Neural crest cell (in vitro differentiated cells): ENCODE data around the gene PLET1. TPM values are rescaled to one million over a fixed set of nuclear protein-coding genes. Genes with fewer than 3 reads are reported as not detected.

Experiments
- DNase-seq: peaks from one replicate; pipeline ENCODE4 v3.0.0; 2021; ENCODE audit warnings: low read depth, mixed read lengths, low spot score
- H3K27ac Mint-ChIP-seq: one replicate; pipeline ENCODE4 v1.8.0; 2021; ENCODE audit warnings: mild to moderate bottlenecking, mixed read lengths; ENCODE audit not compliant: unreplicated experiment
- H3K27me3 Mint-ChIP-seq: 2 replicates; pipeline ENCODE4 v1.8.0; 2021; ENCODE audit warnings: low read depth, mild to moderate bottlenecking, mixed read lengths
- H3K36me3 Mint-ChIP-seq: 2 replicates; pipeline ENCODE4 v1.8.0; 2021; ENCODE audit warnings: low read depth, mild to moderate bottlenecking, mixed read lengths
- H3K4me1 Mint-ChIP-seq: 2 replicates; pipeline ENCODE4 v1.8.0; 2021; ENCODE audit warnings: mixed read lengths
- H3K4me3 Mint-ChIP-seq: one replicate; pipeline ENCODE4 v1.8.0; 2021; ENCODE audit warnings: mild to moderate bottlenecking, mixed read lengths
- H3K9me3 Mint-ChIP-seq: 2 replicates; pipeline ENCODE4 v1.8.0; 2021; ENCODE audit warnings: mixed read lengths
- total RNA-seq: library from RNA; stranded (reverse); gene quantifications from 2 replicates; pipeline ENCODE4 v1.2.1, GENCODE V29; 2021
- TF ChIP-seq, protein P1 (sequence below): fragments of 200-600 bp; sonication (generic); conservative IDR thresholded peaks from 2 replicates; pipeline ENCODE4 v1.5.0; 2021; ENCODE audit warnings: antibody characterized with exemption, mild to moderate bottlenecking

The PLET1 gene
- total RNA-seq, 1 donor from 2014 or later: not detected

DNA sequence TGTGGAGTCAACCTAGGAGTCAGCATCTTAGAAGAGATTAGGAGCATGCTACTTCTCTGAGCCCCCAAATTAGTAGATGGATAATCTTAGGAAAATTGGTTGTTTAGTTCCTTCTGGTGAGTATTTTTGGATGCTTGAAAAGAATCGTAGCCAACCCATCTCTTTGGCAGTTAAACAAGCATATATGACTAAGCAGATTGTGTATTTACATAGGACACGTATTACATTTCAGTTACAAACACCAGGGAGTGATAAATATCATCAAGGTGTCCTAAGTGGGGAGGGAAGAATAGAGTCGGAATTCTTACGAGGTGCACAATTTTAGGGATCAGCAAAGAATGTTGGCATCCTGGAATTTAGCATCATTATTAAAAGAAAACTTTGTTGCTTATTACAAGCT is 13.5 kb downstream of the PLET1 start:
- Mint-ChIP-seq H3K4me1 (no peaks in the 10 kb centered on the region), H3K27me3 (no peaks in the 10 kb centered on the region), H3K36me3 (peaks cover 24% of the 10 kb centered on the region), H3K4me3 (no peak overlapping the region), H3K9me3 (peaks cover 10% of the 10 kb centered on the region), H3K27ac (no peak overlapping the region)
- DNase-seq: no peak
- TF ChIP-seq, protein P1, sequence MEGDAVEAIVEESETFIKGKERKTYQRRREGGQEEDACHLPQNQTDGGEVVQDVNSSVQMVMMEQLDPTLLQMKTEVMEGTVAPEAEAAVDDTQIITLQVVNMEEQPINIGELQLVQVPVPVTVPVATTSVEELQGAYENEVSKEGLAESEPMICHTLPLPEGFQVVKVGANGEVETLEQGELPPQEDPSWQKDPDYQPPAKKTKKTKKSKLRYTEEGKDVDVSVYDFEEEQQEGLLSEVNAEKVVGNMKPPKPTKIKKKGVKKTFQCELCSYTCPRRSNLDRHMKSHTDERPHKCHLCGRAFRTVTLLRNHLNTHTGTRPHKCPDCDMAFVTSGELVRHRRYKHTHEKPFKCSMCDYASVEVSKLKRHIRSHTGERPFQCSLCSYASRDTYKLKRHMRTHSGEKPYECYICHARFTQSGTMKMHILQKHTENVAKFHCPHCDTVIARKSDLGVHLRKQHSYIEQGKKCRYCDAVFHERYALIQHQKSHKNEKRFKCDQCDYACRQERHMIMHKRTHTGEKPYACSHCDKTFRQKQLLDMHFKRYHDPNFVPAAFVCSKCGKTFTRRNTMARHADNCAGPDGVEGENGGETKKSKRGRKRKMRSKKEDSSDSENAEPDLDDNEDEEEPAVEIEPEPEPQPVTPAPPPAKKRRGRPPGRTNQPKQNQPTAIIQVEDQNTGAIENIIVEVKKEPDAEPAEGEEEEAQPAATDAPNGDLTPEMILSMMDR: no peak

DNA sequence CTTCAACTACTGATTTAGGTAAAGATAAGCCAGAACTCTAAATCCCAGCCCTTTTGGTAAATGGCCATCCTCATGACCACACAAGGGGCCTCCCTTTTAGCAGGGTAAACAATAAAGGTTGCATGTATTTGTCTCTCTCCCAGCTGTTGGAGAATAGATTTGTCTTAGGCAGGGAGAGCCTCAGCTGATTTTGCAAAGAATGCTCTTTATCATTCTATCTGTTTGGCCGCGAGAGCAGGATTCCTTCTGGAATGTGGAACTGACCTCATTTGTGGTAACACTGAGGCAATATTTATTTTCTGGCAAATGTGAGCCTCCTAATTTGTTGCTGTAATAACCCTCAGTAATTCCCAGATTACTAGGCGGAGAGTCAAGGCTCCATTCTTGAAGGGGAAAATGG is 19.2 kb downstream of the PLET1 start:
- no peaks in the 10 kb centered on the region for H3K27me3 Mint-ChIP-seq
- TF ChIP-seq, protein P1: no peak
- H3K9me3 Mint-ChIP-seq: peaks cover 10% of the 10 kb centered on the region
- DNase-seq: no peak
- H3K4me3 Mint-ChIP-seq: no peak overlapping the region
- no peak overlapping the region for H3K27ac Mint-ChIP-seq
- peaks cover 46% of the 10 kb centered on the region for H3K36me3 Mint-ChIP-seq
- no peaks in the 10 kb centered on the region for H3K4me1 Mint-ChIP-seq

- H3K9me3 Mint-ChIP-seq: peaks cover 3% of the 10 kb centered on the region
- H3K27ac Mint-ChIP-seq: no peak overlapping the region
- H3K27me3 Mint-ChIP-seq: no peaks in the 10 kb centered on the region
- peaks cover 31% of the 10 kb centered on the region for H3K36me3 Mint-ChIP-seq
- DNase-seq: no peak
- TF ChIP-seq, protein P1: no peak
- no peak overlapping the region for H3K4me3 Mint-ChIP-seq
- no peaks in the 10 kb centered on the region for H3K4me1 Mint-ChIP-seq
Observed at GRCh38 chr11:112238041-112238440, 22.6 kb downstream of the PLET1 start.

- Mint-ChIP-seq H3K36me3 (peaks cover 25% of the 10 kb centered on the region), H3K27ac (no peak overlapping the region), H3K4me3 (no peak overlapping the region), H3K4me1 (no peaks in the 10 kb centered on the region), H3K27me3 (no peaks in the 10 kb centered on the region), H3K9me3 (no peaks in the 10 kb centered on the region)
- TF ChIP-seq, protein P1: no peak
- DNase-seq: no peak
Observed at GRCh38 chr11:112237451-112237850, 23.2 kb downstream of the PLET1 start.

DNA sequence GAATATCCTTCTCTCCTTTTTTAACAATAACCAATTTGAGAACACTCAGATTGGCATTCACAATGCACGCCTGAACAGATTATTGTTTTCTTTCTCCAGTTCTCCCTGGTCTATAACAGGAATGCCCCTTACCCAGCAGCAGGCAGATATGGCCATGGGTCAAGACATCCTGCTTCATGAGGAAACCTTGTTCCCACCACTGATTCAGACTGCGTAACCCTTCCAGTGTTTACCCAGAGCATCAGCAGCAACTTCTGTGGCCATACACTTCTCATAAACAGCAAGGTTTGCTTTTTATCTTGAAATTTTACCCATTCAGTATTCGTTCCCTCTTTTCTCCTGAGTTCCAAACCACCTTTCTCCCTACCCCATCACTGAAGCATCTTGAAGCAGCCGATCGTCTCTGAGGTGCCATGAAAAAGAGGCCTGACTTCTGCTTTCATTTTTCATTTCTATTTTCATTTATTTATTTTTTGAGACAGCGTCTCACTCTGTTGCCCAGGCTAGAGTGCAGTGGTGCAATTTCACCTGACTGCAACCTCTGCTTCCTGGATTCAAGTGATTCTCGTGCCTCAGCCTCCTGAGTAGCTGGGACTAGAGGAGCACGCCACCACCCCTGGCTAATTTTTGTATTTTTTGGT is 24.8 kb downstream of the PLET1 start:
- Mint-ChIP-seq H3K36me3 (peaks cover 15% of the 10 kb centered on the region), H3K27me3 (no peaks in the 10 kb centered on the region), H3K27ac (no peak overlapping the region)

More for the DNA sequence above, 24.8 kb downstream of the PLET1 start:
- Mint-ChIP-seq H3K4me1 (peaks cover 3% of the 10 kb centered on the region), H3K9me3 (no peaks in the 10 kb centered on the region), H3K4me3 (no peak overlapping the region)
- no peak for DNase-seq
- TF ChIP-seq, protein P1: no peak
